Measurements from ENCODE around the gene OPTC.

Gene OPTC

DNA sequence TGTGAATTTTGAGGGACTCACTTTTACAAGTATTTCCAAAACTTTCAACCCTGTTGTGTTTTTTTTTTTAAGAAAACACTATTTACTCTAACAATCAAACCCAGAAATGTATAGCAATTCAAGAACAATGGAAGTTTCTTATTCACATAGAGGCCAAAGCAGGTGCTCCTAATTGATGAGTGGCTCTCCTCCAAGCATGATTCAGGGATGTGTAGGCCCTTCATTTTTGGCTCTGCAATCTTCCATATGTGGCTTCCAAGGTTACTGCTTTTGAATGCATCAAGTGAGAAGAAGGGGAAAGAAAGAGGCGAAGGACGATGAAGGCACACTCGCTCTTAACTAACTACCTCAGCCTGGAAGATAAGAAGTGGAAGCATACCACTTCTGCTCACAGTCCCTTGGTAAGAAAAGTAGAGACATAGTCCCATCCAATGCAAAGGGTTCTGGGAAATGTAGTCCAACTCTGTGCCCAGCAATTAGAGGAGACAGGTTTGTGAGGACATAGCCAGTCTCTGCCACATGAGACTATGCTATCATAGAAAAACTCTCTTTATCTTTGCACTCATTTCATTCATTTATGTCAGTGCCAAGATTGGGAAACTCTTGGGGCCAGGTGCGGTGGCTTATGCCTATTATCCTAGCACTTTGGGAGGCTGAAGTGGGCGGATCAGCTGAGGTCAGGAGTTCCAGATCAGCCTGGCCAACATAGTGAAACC, 46.0 kb downstream of the OPTC start:
- no peak for DNase-seq

DNA sequence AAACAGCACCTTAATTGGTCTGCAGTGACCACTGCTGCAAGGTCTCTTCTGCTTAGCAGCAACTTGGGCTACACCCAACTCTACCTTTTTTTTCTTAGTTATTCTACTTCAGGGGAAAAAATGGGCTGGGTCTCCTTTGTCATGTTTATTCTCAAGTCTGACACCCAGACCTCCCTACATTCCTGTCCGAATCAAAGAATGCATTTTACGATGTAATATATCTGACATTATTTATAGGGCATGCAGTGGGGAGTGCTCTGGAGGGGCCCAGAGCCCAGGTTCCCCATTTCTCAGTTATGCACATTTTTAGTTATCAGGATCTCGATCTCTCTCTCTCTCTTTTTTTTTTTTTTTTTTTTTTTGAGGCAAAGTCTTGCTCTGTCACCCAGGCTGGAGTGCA, 50.5 kb downstream of the OPTC start:
- no peak for DNase-seq

DNA sequence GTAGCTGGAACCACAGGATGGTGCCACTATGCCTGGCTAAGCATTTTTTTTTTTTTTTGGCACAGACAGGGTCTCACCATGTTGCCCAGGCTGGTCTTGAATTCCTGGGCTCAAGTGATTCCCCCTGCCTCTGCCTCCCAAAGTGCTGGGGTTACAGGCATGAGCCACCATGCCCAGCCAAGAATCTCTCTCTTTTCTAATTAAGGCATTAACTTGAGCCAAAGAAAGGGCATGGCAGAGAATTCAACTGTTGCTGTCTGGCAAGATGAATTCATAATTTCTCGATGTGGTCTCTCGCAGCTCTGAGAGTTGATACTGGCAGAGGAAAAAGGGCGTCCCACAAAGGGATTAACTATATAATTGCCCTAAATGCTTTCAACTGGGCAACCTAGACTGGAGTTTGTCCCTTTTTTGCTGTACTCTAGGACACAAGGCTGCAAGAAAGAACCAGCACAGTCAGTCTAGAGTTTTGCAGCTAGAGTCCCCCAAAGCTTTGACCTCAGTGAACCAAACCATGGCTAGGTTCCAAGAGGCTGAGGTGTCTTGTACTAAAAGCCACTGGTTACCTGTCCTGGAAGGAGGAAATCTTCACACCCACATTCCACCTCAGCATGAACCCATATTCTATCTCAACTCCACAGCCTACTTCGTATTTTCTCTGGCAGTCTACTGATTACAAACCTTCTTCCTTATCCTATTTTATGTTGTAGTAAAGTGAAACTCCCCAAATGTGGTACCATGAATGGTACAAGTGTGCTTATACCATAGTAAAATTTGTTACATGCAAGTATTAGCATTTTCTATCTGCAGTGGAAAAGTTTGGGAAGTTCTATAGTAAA, 51.2 kb downstream of the OPTC start:
- DNase-seq: no peak

DNA sequence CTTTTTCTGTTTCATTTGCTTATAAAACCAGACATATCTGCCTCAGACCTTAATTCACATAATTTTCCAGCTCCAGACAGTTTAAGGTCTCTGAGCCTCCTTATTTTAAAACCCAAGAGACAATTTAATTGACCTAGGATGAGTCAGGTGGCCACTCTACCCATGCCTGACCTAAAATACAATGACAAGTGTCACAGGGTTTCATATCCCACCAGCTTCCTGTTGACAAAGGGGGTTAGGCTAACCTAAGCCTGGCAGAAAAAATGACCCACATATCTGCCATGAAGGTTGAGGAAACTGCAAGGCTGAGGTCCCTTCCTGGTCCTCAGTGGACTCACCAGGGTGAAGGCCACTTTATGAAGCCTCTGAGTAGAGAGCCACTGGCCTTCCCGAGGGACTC, 52.3 kb downstream of the OPTC start:
- no peak for DNase-seq

DNA sequence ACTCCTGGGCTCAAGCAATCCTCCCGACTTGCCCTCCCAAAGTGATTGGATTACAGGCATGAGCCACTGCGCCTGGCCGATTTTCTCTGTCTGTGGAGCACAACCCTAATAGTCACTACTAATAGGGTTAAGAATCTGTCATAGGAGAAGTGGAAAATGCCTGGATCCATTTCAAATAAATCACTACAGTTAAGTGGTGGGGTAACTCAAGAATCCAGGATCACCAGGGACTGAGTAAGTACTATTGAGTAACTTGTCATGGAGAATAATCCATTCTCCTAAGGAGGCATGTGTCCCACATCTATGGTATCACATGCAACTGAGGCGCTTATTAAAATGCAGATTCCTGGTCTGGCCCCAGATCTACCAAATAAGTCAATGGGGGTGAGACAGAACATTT, 53.2 kb downstream of the OPTC start:
- DNase-seq: no peak

DNA sequence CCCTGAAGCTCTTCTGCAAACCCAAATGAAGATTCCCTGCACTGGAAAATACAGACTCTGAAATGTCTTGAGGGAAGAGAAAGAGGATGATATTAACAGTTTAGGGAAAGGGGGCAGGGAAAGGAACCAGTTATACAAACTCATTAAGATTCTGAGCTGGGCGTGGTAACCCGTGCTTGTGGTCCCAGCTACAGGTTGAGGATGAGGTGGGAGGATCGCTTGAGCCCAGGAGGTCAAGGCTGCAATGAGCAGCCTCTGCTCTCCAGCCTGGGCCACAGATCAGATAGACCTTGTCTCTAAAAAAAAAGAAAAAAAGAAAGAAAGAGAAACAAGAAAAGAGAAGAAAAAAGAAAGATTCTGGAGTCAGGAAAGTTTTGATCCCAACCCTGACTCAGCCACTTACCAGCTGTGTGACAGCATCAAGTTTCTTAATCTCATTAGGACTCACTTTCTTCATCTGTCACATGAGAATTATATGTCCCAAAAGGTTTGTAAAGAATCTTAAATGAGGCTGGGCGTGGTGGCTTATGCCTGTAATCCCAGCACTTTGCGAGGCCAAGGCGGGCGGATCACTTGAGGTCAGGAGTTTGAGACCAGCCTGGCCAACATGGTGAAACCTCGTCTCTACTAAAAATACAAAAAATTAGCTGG, 53.9 kb downstream of the OPTC start:
- DNase-seq: no peak

DNA sequence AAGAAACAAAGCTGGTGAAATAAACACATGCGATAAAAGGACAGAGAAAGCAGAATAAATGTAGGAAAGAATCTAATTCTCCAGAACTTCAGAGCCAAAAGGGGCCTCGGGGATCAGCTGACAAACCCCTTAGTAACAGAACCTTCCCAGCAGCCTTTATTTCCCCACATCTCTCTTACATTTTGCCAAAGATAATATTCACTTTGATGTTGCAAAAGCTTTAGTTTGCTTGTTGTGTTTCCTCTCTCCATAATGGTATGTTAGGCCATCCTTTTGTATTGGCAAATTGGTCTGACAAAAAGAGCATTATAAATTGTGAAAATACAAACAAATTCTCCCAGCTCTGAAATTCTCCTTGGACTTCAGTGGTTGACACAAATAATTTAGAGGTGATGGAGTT, 54.9 kb downstream of the OPTC start:
- no peak for DNase-seq

DNA sequence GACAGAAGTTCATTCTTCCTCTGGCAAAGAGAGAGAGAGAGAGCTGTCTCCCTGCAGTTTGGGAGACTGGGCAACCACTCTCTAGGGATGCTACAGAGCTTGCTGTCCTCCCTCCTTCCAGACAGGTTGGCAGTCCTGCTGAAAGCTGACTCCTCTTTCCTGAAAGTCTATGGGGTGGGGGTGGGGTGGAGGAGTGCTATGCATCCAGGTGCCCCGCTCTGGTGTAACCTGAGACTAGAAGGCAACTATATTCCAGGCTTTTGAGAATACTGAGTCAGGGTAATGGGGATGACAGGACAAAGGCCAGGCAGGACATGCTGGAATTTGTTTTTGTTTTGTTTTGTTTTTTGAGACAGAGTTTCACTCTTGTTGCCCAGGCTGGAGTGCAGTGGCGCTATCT, 55.4 kb downstream of the OPTC start:
- no peak for DNase-seq

DNA sequence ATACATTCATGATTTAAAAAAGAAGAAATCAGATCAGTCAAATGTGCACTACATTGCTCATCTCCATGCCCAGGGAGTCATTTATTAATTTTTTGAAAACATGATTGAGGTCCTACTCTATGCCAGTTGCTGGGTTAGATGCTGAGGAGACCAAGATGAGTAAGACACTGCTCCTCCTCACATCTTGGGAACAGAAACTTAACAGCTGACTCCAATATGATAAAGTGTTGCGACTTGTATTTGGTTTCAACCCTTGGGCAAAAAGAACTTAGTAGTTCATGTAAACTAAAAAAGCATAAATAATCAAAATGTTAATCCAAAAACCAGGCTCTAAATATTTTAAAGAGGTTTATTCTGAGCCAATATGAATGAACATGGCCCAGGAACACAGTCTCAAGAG, 56.9 kb downstream of the OPTC start:
- no peak for DNase-seq

DNA sequence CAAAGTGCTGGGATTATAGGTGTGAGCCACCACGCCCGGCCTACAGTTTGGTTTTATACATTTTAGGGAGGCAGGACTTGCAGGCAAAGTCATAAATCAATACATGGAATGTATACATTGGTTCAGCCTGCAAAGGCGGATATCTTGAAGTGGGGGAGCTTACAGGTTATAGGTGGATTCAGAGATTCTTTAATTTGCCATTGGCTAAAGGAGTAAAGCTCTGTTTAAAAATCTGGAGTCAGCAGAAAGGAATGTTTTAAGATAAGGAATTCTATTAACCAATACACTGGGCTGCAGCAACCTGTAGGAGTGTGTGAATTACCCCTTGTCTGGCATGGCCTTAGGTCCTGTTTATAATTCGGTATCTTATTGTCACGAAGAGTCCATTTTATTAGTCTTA, 57.6 kb downstream of the OPTC start:
- DNase-seq: no peak

DNA sequence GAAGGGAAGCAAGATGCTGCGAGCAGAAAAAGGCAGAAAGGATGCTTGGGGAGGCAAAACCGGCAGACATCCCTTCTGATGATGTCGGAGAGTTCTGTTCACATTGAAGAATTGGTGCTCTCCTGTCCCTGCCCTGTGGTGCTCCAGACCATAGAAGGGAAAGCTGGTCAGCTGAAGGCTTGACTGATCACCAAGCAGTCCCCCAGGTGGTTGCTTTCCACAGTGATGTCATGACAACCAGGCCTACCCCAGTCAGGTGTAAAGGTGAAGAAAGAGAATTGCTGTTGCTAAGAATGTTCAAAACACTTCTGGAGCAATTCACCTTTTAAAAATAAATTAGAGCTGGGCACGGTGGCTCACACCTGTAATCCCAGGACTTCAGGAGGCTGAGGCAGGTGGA, 59.5 kb downstream of the OPTC start:
- no peak for DNase-seq

DNA sequence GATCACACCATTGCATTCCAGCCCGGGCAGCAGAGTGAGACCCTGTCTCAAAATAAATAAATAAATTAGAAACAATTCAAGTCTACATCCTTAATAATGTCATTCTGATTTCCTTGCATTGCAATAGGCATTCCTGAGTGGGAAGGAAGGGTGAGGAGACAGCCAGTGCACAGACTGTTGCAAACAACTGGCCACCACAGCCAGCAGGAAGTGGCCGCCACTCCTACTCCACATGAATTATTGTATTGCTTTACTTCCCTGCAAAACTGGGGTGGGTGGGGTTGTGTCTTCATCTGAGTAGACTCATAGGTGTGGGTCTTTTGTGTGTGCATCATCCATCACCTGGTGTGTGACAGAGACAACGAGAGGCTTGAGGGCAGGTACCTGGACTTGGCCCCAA, 60.1 kb downstream of the OPTC start:
- no peak for DNase-seq

DNA sequence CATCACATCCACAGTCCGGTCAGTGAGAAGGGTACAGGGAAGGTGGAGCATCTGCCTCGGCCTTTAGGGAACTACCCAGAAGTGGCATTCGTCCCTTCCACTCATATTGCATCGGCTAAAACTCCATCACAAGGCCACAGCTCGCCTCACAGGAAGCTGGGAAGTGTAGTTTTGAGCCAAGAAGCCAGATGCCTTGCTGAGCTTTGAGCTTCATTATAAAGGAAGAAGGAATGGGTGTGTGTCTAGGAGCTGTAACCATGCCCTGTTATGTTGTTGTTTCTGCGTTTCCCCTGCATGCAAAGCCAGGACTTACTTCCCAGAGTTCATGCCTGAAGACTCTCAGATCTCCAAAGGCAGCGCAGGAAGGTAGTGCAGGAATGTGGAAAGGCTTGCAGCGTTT, 61.1 kb downstream of the OPTC start:
- DNase-seq: no peak

DNA sequence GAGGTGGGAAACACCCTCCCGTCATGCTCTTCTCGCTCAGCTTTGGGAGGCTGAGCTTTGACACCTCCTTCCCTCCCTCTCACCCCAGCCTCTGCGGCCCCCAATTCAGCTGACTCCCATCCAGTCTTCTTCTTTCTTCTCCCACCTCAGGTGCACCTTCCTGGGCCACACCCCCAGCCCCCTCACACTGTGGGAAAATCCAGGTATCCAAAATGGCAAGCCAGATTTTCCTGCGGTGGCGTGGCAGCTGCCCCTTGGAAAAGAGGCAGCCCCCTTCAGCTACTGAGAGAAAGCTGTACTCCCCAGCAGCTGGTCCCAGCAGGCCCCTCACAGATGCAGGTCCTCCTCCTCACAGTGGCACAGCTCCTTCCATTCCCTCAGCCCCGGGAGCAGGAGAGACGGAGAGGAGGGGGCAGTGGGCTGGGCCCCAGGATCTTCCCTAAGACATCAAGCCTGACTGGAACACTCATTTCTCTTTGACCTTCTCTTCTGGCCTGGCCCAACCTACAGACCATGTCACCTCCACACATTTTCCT, 61.6 kb downstream of the OPTC start:
- no peak for DNase-seq

DNA sequence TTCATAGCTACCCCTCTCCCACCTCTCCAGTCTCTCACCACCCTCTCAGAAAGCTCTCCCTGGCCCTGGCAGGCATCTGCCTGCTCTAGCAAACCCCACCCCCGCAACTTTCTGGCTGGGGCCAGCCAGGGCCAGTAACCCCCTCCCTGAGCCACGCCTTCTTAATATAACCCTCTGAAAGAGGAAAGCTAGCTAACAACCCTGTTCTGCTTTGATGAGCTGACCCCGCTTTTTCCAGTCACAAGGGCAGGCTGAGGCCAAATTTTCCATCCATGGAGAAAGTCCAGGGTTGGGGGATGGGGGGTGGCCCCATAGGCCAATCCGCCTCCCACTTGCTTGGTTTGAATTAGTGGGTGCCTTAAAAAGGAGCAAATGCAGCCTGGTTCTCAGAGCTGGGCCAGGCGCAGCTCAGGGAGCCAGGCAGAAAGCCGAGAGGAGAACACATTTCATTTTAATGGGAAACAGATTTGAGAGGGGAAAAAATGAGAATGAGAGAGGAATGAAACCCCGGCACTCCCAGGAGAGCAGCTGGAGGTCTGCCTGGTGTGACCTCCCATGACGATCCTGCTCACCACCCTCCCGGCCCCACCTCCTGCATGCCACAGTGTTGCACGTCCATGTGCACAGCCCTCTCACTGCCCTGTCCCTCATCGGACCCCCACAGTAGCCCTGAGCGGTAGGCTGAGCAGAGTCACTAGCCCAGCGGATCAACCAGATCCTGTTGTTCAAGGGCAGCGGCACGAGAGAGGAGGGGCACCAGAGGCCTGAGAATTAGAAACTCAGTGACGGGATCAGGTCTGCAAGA, 62.3 kb downstream of the OPTC start:
- no peak for DNase-seq

DNA sequence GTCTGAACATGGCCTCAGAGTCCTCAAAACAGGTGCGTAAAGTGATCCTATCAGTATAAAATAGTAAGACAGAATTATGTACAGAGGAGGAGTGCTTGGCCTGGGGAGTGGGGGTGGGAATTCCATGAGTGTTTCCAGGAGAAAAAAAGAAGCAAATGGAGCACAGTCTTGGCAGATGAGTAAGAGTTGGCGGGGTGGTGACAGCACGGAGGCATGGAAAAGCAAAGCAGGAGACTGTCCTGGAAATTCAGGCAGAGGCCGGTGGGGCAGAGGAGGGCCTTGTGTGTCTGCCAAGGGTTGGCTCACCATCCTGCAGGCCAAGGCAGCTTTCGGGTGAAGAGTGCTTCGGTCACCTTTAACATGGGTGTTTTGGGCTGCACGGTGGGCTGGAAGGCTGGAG, 63.4 kb downstream of the OPTC start:
- DNase-seq: no peak

DNA sequence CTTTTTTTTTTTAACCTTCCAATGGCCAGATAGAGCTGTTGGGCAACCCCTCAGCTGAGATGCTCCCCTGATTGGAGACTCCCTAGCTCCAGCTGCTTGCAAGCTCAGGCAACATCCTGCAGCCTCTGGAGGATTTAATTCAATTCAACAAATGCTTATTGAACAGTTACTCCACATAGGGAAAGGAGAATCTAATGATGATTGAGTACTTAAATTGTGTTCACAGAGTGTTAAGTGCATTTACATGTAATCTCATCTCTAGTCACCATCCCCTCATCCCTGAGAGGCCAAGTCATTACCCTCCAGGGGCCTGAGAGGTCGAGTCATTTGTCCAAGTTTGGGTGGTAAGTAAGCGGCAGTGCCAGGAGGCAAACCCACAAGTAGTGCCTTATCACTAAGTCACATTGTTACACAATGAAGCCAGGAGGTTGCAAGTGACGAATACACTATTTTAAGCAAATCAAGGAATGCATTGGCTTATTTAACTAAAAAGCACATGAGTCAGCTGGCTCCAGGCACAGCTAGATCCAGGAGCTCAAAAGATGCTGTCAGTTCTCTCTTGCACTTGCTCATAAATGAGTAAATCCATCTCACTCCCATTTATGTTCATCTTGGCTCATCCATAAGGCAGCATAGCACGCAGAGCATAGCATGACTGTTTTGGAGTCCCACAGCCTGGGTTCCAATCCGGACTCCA, 64.3 kb downstream of the OPTC start:
- DNase-seq: peak; percentile 18
